Measurements from ENCODE around the gene KLK15.

- TF ChIP-seq, protein P1, sequence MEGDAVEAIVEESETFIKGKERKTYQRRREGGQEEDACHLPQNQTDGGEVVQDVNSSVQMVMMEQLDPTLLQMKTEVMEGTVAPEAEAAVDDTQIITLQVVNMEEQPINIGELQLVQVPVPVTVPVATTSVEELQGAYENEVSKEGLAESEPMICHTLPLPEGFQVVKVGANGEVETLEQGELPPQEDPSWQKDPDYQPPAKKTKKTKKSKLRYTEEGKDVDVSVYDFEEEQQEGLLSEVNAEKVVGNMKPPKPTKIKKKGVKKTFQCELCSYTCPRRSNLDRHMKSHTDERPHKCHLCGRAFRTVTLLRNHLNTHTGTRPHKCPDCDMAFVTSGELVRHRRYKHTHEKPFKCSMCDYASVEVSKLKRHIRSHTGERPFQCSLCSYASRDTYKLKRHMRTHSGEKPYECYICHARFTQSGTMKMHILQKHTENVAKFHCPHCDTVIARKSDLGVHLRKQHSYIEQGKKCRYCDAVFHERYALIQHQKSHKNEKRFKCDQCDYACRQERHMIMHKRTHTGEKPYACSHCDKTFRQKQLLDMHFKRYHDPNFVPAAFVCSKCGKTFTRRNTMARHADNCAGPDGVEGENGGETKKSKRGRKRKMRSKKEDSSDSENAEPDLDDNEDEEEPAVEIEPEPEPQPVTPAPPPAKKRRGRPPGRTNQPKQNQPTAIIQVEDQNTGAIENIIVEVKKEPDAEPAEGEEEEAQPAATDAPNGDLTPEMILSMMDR (conservative IDR thresholded peaks at IDR 0.05 in 1 of 2, IDR thresholded peaks at IDR 0.05 in 1 of 2; ENCODE audit: extremely low read depth in 1 of 2, insufficient read depth in 1 of 2, low read depth in 1 of 2, low read length in 2 of 2) = no peak
- TF ChIP-seq EZH2 (IDR thresholded peaks at IDR 0.05; ENCODE audit: borderline replicate concordance, low read length) = no peak
These were observed 14.4 kb downstream of the KLK15 start for GRCh38 chr19:50818859-50819472.

Data from mammary epithelial cell (primary cell).